Stimulated activated CD8-positive, alpha-beta memory T cell treated with anti-CD3 and anti-CD28 coated beads, Interleukin-15, amount 100 ng/mL, for 24 hours (primary cell): ENCODE data around the gene STIL.

Source experiments
- DNase-seq: peaks from one replicate; pipeline ENCODE4 v3.0.0-alpha.2; 2020; ENCODE audit warnings: low read depth

STIL gene

GRCh38 chr1:47235241-47235681 lies 78.7 kb downstream of the STIL start:
- DNase-seq = no peak

GRCh38 chr1:47233186-47233585 lies 80.8 kb downstream of the STIL start:
- no peak for DNase-seq

- no peak for DNase-seq
These were observed 81.6 kb downstream of the STIL start, which contains the start of gene TAL1 for GRCh38 chr1:47232187-47232874. TAL1 (minus strand) TSS chr1:47232225; CDS start chr1:47225888, 6,337 bp downstream.

- no peak for DNase-seq
These were observed 82.4 kb downstream of the STIL start for GRCh38 chr1:47231301-47232186.

- DNase-seq = no peak
These were observed 83.2 kb downstream of the STIL start for GRCh38 chr1:47230692-47231300.

GRCh38 chr1:47229886-47230691 lies 83.9 kb downstream of the STIL start:
- DNase-seq = no peak

- no peak for DNase-seq
These were observed 84.7 kb downstream of the STIL start for GRCh38 chr1:47229031-47229885.

- DNase-seq = no peak
These were observed 85.3 kb downstream of the STIL start for GRCh38 chr1:47228644-47229030.

GRCh38 chr1:47227341-47228232 lies 86.4 kb downstream of the STIL start:
- no peak for DNase-seq

GRCh38 chr1:47226839-47227215 lies 87.1 kb downstream of the STIL start:
- no peak for DNase-seq

GRCh38 chr1:47226121-47226838 lies 87.7 kb downstream of the STIL start:
- DNase-seq = no peak

GRCh38 chr1:47225430-47226100 lies 88.4 kb downstream of the STIL start:
- no peak for DNase-seq

GRCh38 chr1:47224676-47225399 lies 89.1 kb downstream of the STIL start:
- no peak for DNase-seq

GRCh38 chr1:47223921-47224675 lies 89.8 kb downstream of the STIL start:
- no peak for DNase-seq

- DNase-seq = no peak
These were observed 90.6 kb downstream of the STIL start for GRCh38 chr1:47223174-47223920.

- DNase-seq = no peak
These were observed 91.5 kb downstream of the STIL start for GRCh38 chr1:47222476-47222875.
